GM21423 (cell line): ENCODE measurements around the gene PDE4A.
"Not testable (repeated sequence)": the region's sequence is repeated elsewhere in the genome, so short reads cannot be mapped to it uniquely, and the experiment has no call there.

ENCODE experiments used
- ATAC-seq: cut with Tn5 transposase; IDR thresholded peaks from one replicate; pipeline ENCODE4 v1.9.1; 2021; ENCODE audit warnings: mild to moderate bottlenecking, moderate library complexity; ENCODE audit not compliant: unreplicated experiment

PDE4A gene

DNA sequence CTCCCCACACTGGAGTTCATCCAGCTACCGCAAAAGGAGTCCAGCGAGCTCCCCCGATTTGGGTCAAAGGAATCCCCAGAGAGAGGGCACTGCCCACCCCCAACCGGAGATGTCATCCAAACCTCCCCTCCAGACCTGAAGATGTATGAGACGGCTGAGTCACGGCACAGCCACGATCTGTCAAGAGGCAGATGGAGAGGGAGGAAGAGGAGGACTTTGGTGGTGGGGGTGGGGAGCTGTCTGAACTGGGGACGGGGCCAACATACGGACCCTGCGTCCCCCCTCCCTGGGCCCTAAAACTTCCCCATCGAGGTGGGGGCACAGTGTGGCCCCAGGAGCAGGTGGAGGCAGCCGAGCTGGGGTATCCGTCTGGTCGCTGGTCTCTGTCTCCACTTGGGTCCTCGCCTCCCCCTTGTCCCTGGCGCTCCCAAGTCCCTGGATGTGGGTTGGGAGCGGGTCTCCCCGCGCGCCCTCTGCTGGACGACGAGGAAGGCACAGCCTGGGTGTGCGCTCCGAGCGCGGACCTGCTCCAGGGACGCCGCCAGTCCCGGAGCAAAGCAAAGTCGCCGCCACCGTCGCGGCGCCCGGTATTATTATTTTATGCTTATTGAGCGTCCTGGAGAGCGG is 3.8 kb downstream of the PDE4A start:
- ATAC-seq = no peak

DNA sequence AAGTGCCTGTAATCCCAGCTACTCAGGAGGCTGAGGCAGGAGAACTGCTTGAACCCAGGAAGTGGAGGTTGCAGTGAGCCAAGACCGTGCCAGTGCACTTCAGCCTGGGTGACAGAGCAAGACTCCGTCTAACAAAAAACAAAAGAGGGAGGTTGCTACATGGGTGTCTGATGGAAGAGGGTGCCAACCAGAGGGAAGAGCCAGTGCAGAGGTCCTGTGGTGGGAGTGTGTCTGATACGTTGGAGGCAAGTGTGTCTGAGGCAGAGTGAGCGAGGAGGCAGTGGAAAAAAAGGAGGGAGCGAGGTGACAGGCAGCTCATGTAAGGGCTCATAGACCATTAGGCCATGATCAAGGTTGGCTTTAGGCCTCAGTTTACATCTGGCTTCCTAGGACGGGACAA is 6.8 kb downstream of the PDE4A start:
- no peak for ATAC-seq

DNA sequence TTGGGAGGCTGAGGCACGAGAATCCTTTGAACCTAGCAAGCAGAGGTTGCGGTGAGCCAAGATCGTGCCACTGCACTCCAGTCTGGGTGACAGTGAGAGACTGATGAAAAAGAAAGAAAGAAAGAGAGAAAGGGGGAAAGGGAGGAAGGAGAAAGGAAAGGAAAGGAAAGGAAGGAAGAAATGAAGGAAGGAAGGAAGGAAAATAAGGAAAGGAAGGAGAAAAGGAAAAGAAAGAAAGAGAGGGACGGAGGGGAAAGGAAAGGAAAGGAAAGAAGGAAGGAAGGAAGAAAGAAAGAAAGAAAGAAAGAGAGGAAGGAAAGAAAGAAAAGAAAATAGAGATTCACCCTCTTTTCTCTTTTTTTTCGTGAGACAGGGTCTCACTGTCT is 8.7 kb downstream of the PDE4A start:
- no peak for ATAC-seq

DNA sequence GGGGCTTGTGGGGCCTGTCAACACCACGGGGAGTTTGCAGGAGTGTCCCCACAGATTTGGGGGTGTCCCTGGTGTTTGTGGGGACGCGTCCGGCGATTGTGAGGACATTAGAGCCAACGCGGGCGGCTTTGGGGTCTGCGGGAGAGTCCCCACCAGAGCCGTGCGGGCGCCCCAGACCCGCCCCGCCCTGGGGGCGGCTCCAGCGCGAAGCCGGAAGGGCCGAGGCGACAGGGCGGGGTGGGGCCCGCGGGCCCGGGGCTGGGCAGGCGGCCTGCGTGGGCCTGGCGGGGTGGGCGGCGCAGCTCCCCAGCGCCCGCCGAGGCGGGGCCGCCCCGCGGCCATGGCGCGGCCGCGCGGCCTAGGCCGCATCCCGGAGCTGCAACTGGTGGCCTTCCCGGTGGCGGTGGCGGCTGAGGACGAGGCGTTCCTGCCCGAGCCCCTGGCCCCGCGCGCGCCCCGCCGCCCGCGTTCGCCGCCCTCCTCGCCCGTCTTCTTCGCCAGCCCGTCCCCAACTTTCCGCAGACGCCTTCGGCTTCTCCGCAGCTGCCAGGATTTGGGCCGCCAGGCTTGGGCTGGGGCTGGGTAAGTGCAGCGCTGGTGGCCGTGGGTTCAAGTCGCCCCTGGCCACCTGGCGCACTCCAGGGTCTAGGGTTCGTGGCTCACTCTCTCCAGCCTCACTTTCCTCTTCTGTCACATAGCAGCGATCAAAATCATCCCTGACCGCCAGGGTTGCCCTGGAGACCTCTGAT is 10.3 kb downstream of the PDE4A start:
- no peak for ATAC-seq

DNA sequence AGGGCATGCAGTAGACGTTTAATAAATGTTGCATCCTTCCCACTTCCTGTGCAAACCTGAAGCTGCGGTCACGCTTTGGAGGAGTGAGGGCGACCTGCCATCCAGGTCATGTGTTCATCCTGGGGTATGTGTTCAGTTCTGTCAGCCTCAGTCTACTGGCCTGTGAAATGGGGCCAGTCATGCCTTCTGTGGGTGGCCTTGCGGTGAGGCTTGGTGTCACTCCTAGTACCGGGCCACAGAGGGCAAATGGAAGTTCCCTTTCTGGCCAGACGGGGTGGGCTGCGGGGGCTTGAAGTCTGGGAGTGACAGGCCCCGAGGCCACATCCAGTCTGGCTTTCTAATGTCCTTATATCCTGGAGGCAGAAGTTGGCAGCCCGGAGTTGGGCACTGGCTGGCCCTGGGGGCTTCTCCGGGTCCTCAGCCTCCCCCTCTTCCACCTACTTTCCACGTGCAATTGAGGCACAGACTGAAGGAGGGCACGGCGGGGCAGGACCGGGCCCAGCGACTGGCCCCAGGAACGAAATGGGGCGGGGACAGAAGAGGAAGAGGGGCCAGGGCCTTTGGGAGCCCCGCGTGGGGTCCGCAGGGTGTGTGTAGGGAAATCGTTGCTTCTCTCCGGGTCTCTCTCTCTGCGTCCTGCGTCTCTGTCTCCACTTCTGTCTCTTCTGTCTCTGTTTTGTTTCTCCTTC is 11.1 kb downstream of the PDE4A start:
- ATAC-seq = no peak

DNA sequence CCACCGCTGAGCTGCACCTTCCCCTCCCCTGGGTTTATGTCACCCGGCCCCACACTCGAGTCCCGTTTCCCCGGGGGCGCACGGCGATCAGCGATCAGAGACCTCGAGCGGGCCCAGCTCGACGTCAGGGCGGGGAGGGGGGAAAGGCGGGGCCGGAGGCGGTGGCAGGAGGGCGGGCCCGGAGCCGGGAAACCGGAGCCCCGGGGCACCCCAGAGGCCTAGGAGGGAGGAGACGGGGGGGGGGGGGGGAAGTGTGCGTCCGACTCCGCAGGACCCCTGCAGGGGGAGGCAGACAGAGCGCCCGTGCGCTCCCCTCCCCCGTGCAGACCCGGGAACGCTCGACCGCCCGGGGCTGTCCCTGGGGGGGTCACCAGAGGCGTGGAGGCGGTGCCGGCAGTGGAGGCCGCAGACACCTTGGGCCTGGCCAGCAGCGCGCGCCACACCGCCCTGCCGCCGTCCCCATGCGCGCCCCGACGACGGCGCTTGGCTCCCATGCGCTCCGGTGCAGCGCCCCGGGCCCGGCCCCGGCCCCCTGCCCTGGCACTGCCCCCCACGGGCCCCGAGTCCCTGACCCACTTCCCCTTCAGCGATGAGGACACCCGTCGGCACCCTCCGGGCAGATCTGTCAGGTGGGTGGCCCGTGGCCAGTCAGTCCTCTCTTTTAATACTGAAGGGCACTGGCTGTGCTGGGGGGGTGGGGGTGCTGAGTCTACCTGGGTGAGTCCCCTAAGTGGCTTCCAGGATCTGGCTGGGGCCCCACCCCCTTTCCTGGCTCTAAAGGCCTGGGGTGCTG is 11.8 kb downstream of the PDE4A start:
- no peak for ATAC-seq

DNA sequence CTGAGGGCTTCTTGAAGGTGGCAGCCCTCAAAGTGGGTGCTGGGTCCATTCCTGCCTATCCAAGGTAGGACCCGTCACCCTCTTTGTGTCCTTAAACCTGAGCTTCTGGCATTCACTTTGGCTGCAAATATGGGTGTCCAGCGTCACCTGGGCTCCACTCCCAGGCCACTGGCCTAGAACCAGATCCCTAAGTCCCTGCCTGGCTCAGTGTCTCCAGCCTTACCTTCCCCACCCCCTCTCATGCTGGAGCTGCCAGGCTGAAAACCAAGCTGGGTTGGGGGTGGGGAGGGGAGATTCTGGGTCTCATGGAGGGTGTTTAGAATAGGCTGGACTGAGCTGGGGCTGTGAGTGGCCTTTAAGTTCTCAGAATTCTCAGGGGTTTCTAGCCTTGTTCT is 12.4 kb downstream of the PDE4A start:
- ATAC-seq = no peak

DNA sequence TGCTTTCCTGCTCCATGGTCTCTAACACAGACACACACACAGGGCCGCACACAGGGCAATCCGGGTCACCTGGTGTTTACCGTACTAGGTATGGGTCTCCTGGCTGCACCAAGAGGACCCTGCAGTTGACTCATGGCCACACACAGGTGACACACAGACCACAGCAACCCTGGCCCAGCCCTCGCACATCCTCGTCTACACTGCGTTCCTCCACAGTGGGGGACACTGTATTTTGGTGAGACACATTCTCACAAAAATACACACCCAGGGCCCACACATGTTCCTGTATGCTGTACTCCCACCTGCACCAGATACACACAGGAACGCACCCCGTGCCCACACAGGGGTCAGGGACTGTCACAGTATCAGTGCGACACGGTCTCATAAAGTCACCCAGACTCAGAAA is 12.8 kb downstream of the PDE4A start:
- ATAC-seq = no peak

DNA sequence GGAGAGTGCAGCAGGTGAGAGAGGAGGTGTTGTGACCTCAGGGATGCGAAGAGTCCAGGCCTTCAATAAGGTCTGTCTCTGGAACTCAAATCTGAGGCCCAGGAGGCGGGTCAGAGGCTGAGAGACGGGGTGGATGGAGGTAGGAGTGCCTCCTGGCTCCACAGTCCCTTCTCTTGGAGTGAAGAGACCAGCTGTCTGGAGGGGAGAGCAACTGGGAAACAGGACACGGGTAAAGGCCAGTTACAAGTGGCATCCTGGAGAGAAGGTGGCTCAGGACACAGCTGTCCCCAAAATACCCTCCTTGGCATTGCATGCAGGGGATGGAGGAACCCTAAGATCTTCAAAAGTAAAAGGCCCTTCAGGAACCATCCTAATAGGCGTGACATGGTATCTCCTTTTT is 19.2 kb downstream of the PDE4A start:
- ATAC-seq = no peak

DNA sequence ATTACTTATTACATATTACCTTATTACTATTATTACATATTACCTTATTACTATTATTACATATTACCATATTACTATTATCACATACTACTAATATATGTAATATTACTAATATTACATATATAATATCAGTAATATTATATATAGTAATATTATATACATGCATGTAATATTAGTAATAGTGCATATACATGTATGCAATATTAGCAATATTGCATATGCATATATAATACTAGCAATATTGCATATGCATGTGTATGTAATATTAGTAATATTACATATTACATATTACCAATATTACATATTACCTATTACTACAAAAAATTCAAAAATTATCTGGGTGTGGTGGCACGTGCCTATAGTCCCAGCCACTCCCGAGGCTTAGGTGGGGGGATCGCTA is 22.4 kb downstream of the PDE4A start:
- ATAC-seq = no peak

DNA sequence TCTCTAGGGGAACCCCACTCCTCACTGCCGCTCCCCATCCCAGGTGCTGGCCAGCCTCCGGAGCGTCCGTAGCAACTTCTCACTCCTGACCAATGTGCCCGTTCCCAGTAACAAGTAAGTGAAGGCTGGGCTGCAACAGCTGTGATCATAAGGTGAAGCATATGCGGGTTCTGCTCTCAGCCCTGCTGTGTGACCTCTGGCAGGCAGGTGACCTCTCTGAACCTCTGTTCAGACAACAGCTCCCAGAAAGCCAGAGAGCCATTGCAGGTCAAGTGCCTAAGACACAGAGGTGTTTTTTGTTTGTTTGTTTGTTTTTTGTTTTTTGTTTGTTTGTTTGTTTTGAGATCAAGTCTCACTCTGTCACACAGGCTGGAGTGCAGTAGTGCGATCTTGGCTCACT is 28.7 kb downstream of the PDE4A start:
- ATAC-seq = no peak

DNA sequence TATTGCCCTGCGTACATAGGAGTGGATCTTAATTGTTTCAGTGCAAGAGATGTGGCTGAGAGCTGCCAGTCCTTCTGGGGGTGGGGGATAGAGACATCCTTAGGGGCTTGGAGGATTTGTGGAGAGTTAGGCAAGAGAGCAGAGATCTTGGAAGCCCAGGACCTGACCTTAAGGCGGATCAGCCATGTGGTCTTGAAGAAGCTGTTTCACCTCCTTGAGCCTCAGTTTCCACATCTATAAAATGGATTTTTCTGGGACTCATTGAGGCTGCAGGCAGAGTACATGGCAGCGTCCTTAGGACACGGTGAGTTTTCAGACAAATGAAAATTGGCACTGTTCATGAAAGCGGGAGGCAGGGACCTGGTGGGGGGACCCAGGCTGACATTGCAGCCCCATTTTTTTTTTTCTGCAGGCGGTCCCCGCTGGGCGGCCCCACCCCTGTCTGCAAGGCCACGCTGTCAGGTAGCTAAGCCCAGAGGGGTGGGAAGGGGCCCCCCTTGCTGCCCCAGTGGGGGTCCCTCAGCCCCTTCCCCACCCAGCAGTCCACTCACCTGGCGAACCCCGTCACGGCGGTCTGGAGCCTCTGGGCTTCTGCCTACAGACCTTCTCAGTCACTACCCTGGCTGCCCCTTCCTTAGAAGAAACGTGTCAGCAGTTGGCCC is 30.0 kb downstream of the PDE4A start:
- no peak for ATAC-seq

DNA sequence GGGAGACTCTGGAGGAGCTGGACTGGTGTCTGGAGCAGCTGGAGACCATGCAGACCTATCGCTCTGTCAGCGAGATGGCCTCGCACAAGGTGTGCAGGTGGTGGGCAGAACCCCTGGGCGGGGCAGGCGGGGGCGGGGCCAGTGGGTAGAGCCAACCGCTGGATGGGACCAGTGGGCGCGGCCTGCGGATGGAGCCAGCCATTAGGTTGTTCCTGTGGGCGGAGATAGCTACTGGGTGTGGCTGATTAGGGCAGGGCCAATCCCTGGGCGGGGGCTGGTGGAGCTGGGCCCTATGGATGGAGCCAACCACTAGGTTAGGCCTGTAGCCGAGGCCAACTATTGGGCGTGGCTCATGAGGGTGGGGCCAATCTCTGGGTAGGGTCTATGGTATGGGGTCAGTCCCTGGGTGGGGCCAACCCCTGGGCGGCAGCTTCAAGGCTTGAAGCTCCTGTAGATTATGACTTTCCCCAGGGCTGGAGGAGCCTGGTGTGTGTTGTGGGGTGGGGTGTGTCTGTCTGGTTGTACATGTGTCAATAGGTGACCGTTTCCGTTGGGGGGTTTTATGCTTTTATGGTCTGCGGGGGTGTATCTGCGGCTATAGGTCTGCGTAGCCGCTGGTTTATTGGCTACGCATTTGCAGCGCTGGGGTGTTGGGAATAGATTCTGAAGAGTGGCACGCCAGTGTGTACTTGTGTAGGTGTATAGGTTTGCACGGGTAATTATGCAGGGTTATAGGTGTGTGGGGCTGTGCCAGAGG is 30.7 kb downstream of the PDE4A start:
- ATAC-seq = no peak

DNA sequence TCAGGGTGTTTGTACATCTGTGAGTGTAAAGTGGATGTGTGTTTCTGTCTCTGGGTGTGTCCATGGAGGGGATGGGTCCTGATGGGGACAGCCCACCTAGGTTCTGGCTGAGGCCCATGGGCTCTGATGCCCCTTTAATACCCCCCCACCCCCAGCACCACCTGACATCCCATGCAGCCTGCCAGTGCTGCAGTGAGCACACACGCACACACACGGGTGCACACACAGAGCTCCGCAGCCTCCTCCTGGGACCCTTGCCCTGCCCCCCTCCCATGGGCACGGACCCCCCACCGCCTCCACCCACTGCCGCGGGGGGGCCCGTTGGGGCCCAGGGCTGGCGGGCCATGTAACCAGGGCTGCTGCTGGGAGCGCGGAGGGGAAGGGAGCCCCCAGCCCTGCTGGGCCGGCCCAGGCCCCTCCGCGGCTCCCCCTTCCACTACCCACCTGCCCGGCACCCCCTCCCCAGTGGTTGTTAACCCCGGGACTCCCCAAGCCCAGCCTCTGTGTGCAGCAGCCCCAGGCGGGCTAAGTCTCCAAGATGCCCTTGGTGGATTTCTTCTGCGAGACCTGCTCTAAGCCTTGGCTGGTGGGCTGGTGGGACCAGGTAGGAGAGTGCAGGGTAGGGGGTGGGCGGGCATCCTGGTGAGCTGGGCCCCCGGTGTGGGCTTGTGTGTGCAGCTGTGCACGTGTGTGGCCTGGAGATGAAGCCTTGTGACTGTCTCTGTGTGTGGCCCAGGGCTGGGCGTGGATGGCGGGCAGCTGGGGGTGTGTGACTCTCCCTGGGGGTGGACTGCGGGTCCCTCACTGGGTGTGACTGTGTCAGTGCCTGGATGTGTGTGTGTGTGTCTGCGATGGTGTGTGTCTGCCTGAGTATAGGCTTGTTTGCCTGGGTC is 32.6 kb downstream of the PDE4A start:
- no peak for ATAC-seq

DNA sequence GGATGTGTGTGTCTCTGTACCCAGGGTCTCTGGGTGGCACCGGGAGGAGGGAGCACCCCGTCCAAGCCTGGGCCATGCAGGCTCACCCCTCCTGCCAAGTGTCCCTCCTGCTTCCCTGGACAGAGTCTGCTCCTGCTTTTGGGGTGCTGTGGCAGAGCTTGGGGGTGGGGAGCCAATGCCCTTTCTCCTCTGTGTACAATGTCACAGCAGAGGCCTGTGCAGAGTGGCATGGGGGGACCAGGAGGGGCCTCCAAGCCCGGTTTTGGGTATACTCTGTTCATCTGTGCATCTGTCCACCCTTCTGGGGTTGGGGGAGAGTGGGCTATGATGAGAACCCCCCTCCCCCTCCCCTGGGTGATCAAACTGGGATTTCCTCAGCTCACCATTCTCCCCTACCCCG is 33.5 kb downstream of the PDE4A start:
- no peak for ATAC-seq

DNA sequence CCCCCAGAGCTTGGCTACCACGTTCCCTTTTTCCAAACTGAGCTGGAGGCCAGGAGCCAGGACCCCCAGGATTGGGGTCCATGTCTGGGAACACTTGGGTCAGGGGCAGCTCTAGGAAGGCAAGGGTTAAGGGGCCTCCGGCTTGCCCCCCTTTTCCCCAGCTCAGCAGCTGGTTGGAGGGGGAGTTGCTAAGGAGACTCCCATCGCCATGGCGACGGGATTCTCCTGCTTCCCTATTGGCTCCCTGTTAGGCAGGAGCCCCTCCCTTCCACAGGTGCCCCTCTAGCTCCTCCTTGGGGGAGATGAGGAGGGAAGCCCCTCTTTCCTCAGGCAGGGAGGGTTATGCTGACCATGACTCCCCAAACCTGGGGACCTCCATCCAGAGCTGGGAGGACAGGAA is 33.9 kb downstream of the PDE4A start:
- no peak for ATAC-seq

DNA sequence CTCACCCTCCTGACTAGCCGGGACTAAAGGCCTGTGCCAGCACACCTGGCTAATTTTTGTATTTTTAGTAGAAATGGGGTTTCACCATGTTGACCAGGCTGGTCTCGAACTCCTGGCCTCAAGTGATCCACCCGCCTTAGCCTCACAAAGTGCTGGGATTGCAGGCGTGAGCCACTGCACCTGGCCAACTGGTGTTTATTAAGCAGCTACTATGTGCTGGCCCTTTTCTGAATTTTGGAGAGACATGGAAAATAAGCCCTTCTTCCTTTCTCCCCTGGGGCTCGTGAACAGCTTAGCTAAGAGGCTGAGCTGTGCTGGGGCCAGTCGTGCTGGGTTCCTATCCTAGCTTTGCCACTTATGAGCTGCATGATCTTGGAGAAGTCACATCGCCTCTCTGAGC is 38.4 kb downstream of the PDE4A start:
- not testable (repeated sequence) for ATAC-seq

DNA sequence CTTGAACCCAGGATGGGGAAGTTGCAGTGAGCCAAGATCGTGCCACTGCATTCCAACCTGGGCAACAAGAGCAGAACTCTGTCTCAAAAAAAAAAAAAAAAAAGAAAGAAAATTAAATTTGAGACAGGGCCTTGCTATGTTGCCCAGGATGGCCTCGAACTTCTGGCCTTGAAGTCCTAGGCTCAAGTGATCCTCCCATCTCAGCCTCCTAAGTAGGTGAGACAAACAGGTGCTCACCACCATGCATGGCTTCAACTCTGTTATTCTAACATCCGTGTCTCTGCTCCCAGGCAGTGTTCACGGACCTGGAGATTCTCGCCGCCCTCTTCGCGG is 40.3 kb downstream of the PDE4A start:
- ATAC-seq = no peak
